ENCODE measurements around the gene TMSB15A.
"Not testable (repeated sequence)": the region's sequence is repeated elsewhere in the genome, so short reads cannot be mapped to it uniquely, and the experiment has no call there.

TMSB15A gene

DNA sequence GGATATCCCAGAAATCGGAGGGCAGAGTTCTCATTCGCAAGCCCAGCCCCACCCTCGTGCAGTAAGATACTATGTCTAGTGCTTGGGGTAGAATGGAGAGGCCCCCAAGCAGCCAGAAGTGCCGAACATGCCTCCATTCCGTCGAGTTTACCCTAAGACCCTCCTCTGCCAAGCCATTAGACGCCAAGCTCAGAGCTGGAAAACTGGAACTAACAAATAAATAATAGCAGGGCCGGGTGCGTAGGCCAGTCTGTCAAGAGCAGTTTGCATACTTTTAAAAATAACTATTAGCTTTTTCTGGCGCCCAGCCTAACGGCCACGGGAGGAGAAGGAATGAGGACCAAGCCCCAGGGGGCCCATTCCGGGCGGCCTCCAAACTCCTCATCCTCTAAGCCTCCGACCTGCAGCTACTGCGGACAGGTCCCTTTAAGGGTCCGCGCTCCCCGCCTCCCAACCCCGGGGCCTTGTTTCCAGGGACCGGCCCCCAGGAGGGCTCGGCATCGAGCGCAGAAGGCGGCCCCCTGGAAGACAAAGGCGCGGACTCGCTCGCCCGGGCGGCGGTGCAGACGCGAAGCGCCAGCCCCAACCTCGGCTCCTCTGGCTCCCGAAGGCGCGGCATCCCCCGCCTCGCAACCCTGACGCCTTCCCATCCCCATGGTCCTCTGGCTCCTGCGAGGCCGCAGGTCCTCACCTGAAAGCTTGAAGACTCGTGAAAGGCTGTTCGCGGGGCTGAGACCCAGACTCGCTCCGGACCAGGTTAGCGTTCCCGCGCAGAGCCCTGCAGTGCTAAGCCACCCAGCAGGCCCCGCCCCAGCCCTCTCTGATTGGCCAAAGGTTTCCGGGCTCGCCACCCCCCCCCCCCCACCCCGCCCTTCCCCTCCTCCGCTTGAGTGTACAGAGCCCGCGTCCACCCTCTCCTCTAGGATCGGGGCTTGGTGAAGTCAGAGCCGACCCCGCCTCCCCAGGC is at the start of gene TMSB15A:
Gene TMSB15A (minus strand): TSS at position 765 of the 967 bp plus-strand sequence.
- peak; percentile 19 for DNase-seq

GRCh38 chrX:102560423-102561068 is 44.0 kb upstream of the TMSB15A start:
- no peak for DNase-seq

- no peak for DNase-seq
These were observed 42.1 kb upstream of the TMSB15A start for GRCh38 chrX:102558607-102559006.

GRCh38 chrX:102548231-102548630 is 31.7 kb upstream of the TMSB15A start:
- no peak for DNase-seq

DNA sequence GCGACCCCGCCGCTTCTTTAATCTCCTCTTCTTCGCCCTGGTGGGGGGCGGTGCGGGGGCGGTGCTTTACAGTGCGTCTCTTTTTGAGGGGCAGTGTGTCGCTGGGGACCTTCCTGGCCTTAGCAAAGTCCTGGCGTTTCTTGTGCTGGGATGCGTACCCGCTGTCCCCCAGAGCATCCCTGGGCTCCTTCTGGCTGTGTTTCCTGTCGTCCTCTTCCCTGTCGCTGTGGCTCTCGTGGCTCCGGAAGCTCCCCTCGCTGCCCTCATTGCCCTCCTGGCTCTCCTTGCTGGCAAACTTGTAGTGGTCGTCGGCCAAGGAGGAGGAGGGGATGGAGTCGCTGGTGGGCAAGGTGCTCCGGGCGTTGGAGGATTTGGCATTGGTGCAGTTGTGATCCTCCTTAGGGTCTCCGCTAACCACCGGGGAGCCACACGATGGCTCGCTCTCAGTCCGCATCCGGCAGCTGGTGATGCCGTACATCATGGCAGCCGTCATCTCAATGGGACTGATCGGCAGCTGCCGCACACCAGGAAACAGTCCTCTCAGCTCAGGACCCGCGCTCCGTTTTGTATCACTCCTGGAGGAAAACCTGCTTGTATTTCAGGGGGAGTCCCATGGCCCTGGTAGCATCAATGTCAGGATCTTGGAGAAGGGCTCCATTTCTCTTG is 30.4 kb upstream of the TMSB15A start:
- no peak for DNase-seq

GRCh38 chrX:102546175-102546574 is 29.6 kb upstream of the TMSB15A start:
- DNase-seq, result not testable (repeated sequence)

DNA sequence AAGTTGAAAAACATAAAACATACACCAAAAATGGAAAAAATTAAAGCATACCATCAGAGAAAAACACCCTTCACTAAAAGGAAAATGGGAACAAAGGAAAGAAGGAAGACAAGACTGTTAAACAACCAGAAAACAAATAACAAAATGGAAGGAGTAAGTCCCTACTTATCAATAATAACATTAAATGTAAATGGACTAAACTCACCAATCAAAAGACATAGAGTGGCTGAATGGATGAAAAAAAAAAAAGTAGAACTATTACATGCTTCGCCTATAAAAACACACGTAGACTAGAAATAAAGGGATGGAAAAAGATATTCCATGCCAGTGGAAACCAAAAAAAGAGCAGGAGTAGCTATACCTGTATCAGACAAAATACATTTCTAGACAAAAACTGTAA is 19.4 kb upstream of the TMSB15A start:
- DNase-seq, result no peak

- DNase-seq, result no peak
These were observed 787 bp upstream of the TMSB15A start for GRCh38 chrX:102517326-102517725.

DNA sequence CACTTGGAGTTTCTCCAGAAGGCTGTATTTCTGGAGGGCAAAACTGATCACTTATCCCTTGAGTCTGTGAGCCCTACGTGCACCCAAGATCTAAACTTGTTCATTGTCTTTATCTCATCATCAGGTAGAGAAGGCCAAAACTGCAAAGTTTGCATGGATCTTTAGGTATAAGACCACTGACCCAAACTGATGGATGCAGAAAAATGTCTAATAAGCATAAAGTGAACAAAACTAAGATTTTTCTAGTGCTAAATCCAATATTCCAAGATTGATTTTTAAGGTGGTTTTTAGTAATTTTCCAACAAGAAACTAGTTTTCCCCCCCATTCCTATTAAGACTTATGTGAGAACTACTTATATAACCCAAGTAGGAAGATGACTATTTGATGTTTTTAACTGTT is 2.0 kb downstream of the TMSB15A start:
- DNase-seq, result no peak

DNA sequence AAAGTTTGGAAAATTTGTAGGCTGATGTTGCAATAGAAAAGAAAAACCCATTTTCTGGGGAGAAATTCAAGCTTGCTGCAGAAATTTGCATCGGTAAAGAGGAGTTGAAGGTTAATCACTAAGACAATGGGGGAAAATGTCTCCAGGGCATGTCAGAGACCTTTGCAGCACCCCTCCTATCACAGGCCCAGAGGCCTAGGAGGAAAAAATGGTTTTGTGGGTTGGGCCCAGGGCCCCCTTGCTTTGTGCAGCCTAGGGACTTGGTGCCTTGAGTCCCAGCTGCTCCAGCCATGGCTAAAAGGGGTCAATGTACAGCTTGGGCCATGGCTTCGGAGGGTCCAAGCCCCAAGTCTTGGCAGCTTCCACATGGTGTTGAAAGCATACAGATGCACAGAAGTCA is 17.8 kb downstream of the TMSB15A start:
- DNase-seq, result no peak

DNA sequence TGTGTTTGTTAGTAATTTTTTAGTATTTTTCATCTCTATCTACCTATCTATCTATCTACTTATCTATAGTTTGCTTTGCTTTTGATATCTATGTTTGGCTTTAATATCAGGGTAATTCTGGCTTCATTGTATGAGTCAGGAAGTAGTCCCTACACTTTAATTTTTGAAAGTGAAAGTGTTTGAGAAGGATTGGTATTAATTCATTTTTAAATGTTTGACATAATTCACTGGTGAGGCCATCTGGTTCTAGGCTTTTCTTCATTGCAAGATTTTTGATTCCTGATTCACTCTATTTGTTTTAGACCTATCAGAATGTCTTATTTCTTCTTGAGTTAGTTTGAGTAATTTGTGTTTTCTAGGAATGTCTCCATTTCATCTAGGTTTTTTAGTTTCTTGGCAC is 24.8 kb downstream of the TMSB15A start:
- no peak for DNase-seq

GRCh38 chrX:102478765-102479164 is 37.8 kb downstream of the TMSB15A start:
- not testable (repeated sequence) for DNase-seq

GRCh38 chrX:102471762-102472220 is 44.7 kb downstream of the TMSB15A start, which contains the start of gene TCP11X2:
Gene TCP11X2, minus strand, starts transcription at chrX:102471812.
- DNase-seq, result not testable (repeated sequence)

DNA sequence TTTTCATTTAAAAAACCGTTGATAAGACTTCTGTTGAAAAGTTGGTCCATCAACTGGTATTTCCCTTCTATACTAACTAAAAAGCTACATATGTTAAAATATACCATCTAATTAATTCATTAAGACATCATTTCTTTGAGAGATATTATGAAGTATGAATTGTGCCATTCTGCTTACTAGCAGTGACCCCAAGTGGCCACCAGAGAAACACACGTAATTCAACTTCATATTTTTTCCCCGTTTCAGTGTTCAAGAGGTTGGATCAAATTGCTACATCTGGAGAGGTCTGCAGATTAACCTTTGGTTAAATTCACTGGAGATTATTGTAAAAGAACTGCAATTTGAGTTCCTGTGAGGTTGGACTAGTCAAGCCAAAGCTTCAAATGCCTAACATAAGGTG is 46.3 kb downstream of the TMSB15A start:
- not testable (repeated sequence) for DNase-seq
